Mesenchymal stem cell (in vitro differentiated cells and primary cell): ENCODE data around the gene SKAP2.
A peak's percentile ranks its signal among the peaks of the same experiment; 100 is the strongest.

ENCODE experiments used
- DNase-seq: peaks from one replicate; pipeline ENCODE4 v3.0.0-alpha.2; 2013
- H2AFZ ChIP-seq: one replicate; pipeline ENCODE4 v1.6.1; 2013; ENCODE audit warnings: low read depth, mild to moderate bottlenecking, control low read depth, inconsistent platforms, low read length, moderate library complexity
- H2AK5ac ChIP-seq: 2 replicates; pipeline ENCODE4 v1.6.1; 2013; ENCODE audit warnings: low read length, moderate library complexity, mild to moderate bottlenecking, inconsistent platforms; ENCODE audit not compliant: severe bottlenecking
- H2BK120ac ChIP-seq: one replicate; pipeline ENCODE4 v1.6.1; 2013; ENCODE audit warnings: low read depth, mild to moderate bottlenecking, inconsistent platforms, low read length, moderate library complexity
- H2BK12ac ChIP-seq, 2 experiments: one replicate each; pipeline ENCODE4 v1.6.1; 2013; ENCODE audit warnings: inconsistent platforms in 2 of 2, low read length in 2 of 2, mild to moderate bottlenecking in 2 of 2, moderate library complexity in 2 of 2, control low read depth in 1 of 2
- H2BK15ac ChIP-seq: one replicate; pipeline ENCODE4 v1.6.1; 2013; ENCODE audit warnings: mild to moderate bottlenecking, low read depth, inconsistent platforms; ENCODE audit not compliant: poor library complexity, severe bottlenecking
- H2BK5ac ChIP-seq: 2 replicates; pipeline ENCODE4 v1.6.1; 2013; ENCODE audit warnings: low read depth, mild to moderate bottlenecking, low read length, control low read depth, inconsistent platforms; ENCODE audit not compliant: poor library complexity, severe bottlenecking
- H3K14ac ChIP-seq, 2 experiments: one replicate each; pipeline ENCODE4 v1.6.1; 2013; ENCODE audit warnings: inconsistent platforms in 2 of 2, low read length in 2 of 2, control low read depth in 1 of 2, mild to moderate bottlenecking in 1 of 2, moderate library complexity in 1 of 2
- H3K18ac ChIP-seq, 2 experiments: one replicate each; pipeline ENCODE4 v1.6.1; 2013; ENCODE audit warnings: inconsistent platforms in 2 of 2, low read length in 2 of 2, control low read depth in 1 of 2, low read depth in 1 of 2, mild to moderate bottlenecking in 1 of 2
- H3K23ac ChIP-seq, 2 experiments: one replicate each; pipeline ENCODE4 v1.6.1; 2013; ENCODE audit warnings: inconsistent platforms in 2 of 2, low read length in 2 of 2, mild to moderate bottlenecking in 2 of 2, moderate library complexity in 2 of 2, control low read depth in 1 of 2
- H3K27ac ChIP-seq: 2 replicates; pipeline ENCODE4 v1.5.1; 2013; ENCODE audit warnings: mild to moderate bottlenecking, moderate library complexity, low read length, control low read depth, inconsistent platforms; ENCODE audit not compliant: poor library complexity, severe bottlenecking
- H3K27me3 ChIP-seq, 2 experiments: 2 replicates each; pipeline versions ENCODE4 v1.6.1 to v1.7.0; 2013; ENCODE audit warnings: low read length in 2 of 2, mild to moderate bottlenecking in 2 of 2, moderate library complexity in 2 of 2, control low read depth in 1 of 2, inconsistent platforms in 1 of 2; ENCODE audit not compliant: control insufficient read depth in 1 of 2, insufficient read depth in 1 of 2
- H3K36me3 ChIP-seq, 2 experiments: 2 replicates each; pipeline versions ENCODE4 v1.6.1 to v1.7.0; 2013; ENCODE audit warnings: low read length in 2 of 2, control low read depth in 1 of 2, inconsistent platforms in 1 of 2, low read depth in 1 of 2, mild to moderate bottlenecking in 1 of 2; ENCODE audit not compliant: insufficient read depth in 2 of 2, control insufficient read depth in 1 of 2
- H3K4ac ChIP-seq, 2 experiments: one replicate each; pipeline ENCODE4 v1.6.1; 2013; ENCODE audit warnings: inconsistent platforms in 2 of 2, low read length in 2 of 2, mild to moderate bottlenecking in 2 of 2, moderate library complexity in 2 of 2, control low read depth in 1 of 2, low read depth in 1 of 2
- H3K4me1 ChIP-seq: 2 replicates; pipeline ENCODE4 v1.6.1; 2013; ENCODE audit warnings: low read depth, low read length, control low read depth; ENCODE audit not compliant: control insufficient read depth, insufficient read depth
- H3K4me2 ChIP-seq: 2 replicates; pipeline ENCODE4 v1.6.1; 2013; ENCODE audit warnings: low read length, mild to moderate bottlenecking, inconsistent platforms; ENCODE audit not compliant: poor library complexity, severe bottlenecking
- H3K4me3 ChIP-seq, 2 experiments: 2 replicates each; pipeline versions ENCODE4 v1.5.1 to v1.7.0; 2013; ENCODE audit warnings: low read length in 2 of 2, mild to moderate bottlenecking in 2 of 2, control low read depth in 1 of 2, low read depth in 1 of 2; ENCODE audit not compliant: insufficient read depth in 1 of 2
- H3K79me1 ChIP-seq: replicated peaks from 2 replicates; pipeline ENCODE4 v1.6.1; 2013; ENCODE audit warnings: mild to moderate bottlenecking, control low read depth, low read length, inconsistent platforms; ENCODE audit not compliant: poor library complexity, severe bottlenecking
- H3K9ac ChIP-seq: 2 replicates; pipeline ENCODE4 v1.7.0; 2013; ENCODE audit warnings: mild to moderate bottlenecking, low read length, moderate library complexity
- H3K9me3 ChIP-seq: 2 replicates; pipeline ENCODE4 v1.7.0; 2013; ENCODE audit warnings: mild to moderate bottlenecking, low read length; ENCODE audit not compliant: control insufficient read depth
- H4K8ac ChIP-seq: one replicate; pipeline ENCODE4 v1.6.1; 2013; ENCODE audit warnings: inconsistent platforms, mild to moderate bottlenecking, low read length, moderate library complexity
- H4K91ac ChIP-seq: one replicate; pipeline ENCODE4 v1.6.1; 2013; ENCODE audit warnings: mild to moderate bottlenecking, low read length, inconsistent platforms
- WGBS: methylation state at CpG from one replicate; pipeline ENCODE4 v1.1.7; 2013; ENCODE audit warnings: mixed read lengths; 5-methylcytosine and 5-hydroxymethylcytosine counted together

SKAP2 gene

GRCh38 chr7:26668821-26669220, 195.6 kb downstream of the SKAP2 start:
- no peaks in the 10 kb centered on the region for H3K79me1 ChIP-seq
- H3K14ac ChIP-seq = no peak overlapping the region
- H3K27me3 ChIP-seq = no peaks in the 10 kb centered on the region
- H3K4me3 ChIP-seq = no peak overlapping the region
- H2BK15ac ChIP-seq = no peak overlapping the region
- no peak overlapping the region for H2BK120ac ChIP-seq
- no peak overlapping the region for H3K9ac ChIP-seq
- H2AFZ ChIP-seq = no peak overlapping the region
- no peaks in the 10 kb centered on the region for H3K9me3 ChIP-seq
- no peak overlapping the region for H2BK5ac ChIP-seq
- no peak overlapping the region for H4K91ac ChIP-seq
- H3K18ac ChIP-seq = no peak overlapping the region
- H2BK12ac ChIP-seq = no peak overlapping the region
- no peak overlapping the region for H3K27ac ChIP-seq
- H3K4ac ChIP-seq = no peak overlapping the region
- no peak overlapping the region for H3K23ac ChIP-seq
- no peaks in the 10 kb centered on the region for H3K4me1 ChIP-seq
- no peak overlapping the region for H3K4me2 ChIP-seq
- H2AK5ac ChIP-seq = no peak overlapping the region
- WGBS = 90% methylated on average over 3 of the region's 4 CpGs
- no peaks in the 10 kb centered on the region for H3K36me3 ChIP-seq
- no peak for DNase-seq
- H4K8ac ChIP-seq = no peak overlapping the region

- no peaks in the 10 kb centered on the region for H3K27me3 ChIP-seq
- DNase-seq = peak; percentile 91
- no peak overlapping the region for H3K14ac ChIP-seq
- WGBS = 7% methylated on average over 4 of the region's 5 CpGs
- no peak overlapping the region for H2BK120ac ChIP-seq
- no peak overlapping the region for H3K18ac ChIP-seq
- no peak overlapping the region for H2AK5ac ChIP-seq
- no peak overlapping the region for H3K4ac ChIP-seq
- H3K4me3 ChIP-seq = no peak overlapping the region
- H3K27ac ChIP-seq = no peak overlapping the region
- no peak overlapping the region for H2BK5ac ChIP-seq
- no peak overlapping the region for H4K91ac ChIP-seq
- H3K36me3 ChIP-seq = no peaks in the 10 kb centered on the region
- no peak overlapping the region for H3K23ac ChIP-seq
- no peak overlapping the region for H2BK12ac ChIP-seq
- no peaks in the 10 kb centered on the region for H3K4me1 ChIP-seq
- no peak overlapping the region for H4K8ac ChIP-seq
- H2AFZ ChIP-seq = no peak overlapping the region
- no peak overlapping the region for H2BK15ac ChIP-seq
- no peaks in the 10 kb centered on the region for H3K79me1 ChIP-seq
- peak overlapping the region; percentile 53 for H3K9ac ChIP-seq
- no peak overlapping the region for H3K4me2 ChIP-seq
- no peaks in the 10 kb centered on the region for H3K9me3 ChIP-seq
Observed at GRCh38 chr7:26667514-26668133, 196.8 kb downstream of the SKAP2 start.

- H2AFZ ChIP-seq = no peak overlapping the region
- WGBS = 72% methylated on average over 4 of the region's 5 CpGs
- no peak overlapping the region for H4K91ac ChIP-seq
- no peaks in the 10 kb centered on the region for H3K9me3 ChIP-seq
- H3K79me1 ChIP-seq = no peaks in the 10 kb centered on the region
- no peaks in the 10 kb centered on the region for H3K4me1 ChIP-seq
- no peak overlapping the region for H3K4ac ChIP-seq
- H3K4me3 ChIP-seq = peak overlapping the region in 1 of 2 experiments; percentile 20
- no peak overlapping the region for H3K4me2 ChIP-seq
- H2BK120ac ChIP-seq = no peak overlapping the region
- H3K23ac ChIP-seq = no peak overlapping the region
- no peaks in the 10 kb centered on the region for H3K27me3 ChIP-seq
- H3K9ac ChIP-seq = no peak overlapping the region
- H3K18ac ChIP-seq = no peak overlapping the region
- no peak overlapping the region for H2BK15ac ChIP-seq
- no peak overlapping the region for H2AK5ac ChIP-seq
- H4K8ac ChIP-seq = no peak overlapping the region
- no peak overlapping the region for H3K14ac ChIP-seq
- no peak overlapping the region for H3K27ac ChIP-seq
- H3K36me3 ChIP-seq = no peaks in the 10 kb centered on the region
- DNase-seq = peak; percentile 32
- no peak overlapping the region for H2BK12ac ChIP-seq
- H2BK5ac ChIP-seq = no peak overlapping the region
Observed at GRCh38 chr7:26664735-26665416, 199.5 kb downstream of the SKAP2 start.

GRCh38 chr7:26664274-26664673, 200.1 kb downstream of the SKAP2 start:
- no peak overlapping the region for H3K9ac ChIP-seq
- H2AK5ac ChIP-seq = no peak overlapping the region
- H3K23ac ChIP-seq = no peak overlapping the region
- H2AFZ ChIP-seq = no peak overlapping the region
- no peak overlapping the region for H4K91ac ChIP-seq
- DNase-seq = no peak
- no peaks in the 10 kb centered on the region for H3K79me1 ChIP-seq
- H3K27me3 ChIP-seq = no peaks in the 10 kb centered on the region
- H3K9me3 ChIP-seq = no peaks in the 10 kb centered on the region
- H2BK120ac ChIP-seq = no peak overlapping the region
- H2BK12ac ChIP-seq = no peak overlapping the region
- H3K18ac ChIP-seq = no peak overlapping the region
- H2BK15ac ChIP-seq = no peak overlapping the region
- H3K4me2 ChIP-seq = no peak overlapping the region
- WGBS = no CpG with 5 or more reads among the region's 1 CpG
- no peak overlapping the region for H3K4me3 ChIP-seq
- H4K8ac ChIP-seq = no peak overlapping the region
- H3K4ac ChIP-seq = no peak overlapping the region
- no peak overlapping the region for H3K14ac ChIP-seq
- H2BK5ac ChIP-seq = no peak overlapping the region
- H3K27ac ChIP-seq = no peak overlapping the region
- no peaks in the 10 kb centered on the region for H3K36me3 ChIP-seq
- H3K4me1 ChIP-seq = no peaks in the 10 kb centered on the region
